SU-DHL-6 (cell line): ENCODE data around the gene STXBP5L.

ENCODE experiments used
- CTCF ChIP-seq: fragments of 200-600 bp; sonication (generic); IDR thresholded peaks from one replicate; pipeline ENCODE4 v1.5.1; 2017; ENCODE audit warnings: antibody characterized with exemption, mild to moderate bottlenecking, low read length, moderate library complexity; ENCODE audit not compliant: insufficient read depth, poor library complexity, severe bottlenecking
- EZH2phosphoT487 ChIP-seq: fragments of 200-600 bp; sonication (generic), shearing (Covaris generic); conservative IDR thresholded peaks from 2 replicates; pipeline ENCODE4 v1.6.1; 2018; ENCODE audit warnings: mild to moderate bottlenecking, antibody characterized with exemption, low read length, moderate library complexity, mixed read lengths

GRCh38 chr3:120982608-120983320 lies 74.8 kb downstream of the STXBP5L start:
- TF ChIP-seq CTCF, result no peak
- TF ChIP-seq EZH2phosphoT487, result no peak
